ENCODE results near the gene SPECC1. TPM values are rescaled to one million over a fixed set of nuclear protein-coding genes. Genes with fewer than 3 reads are reported as not detected.

The SPECC1 gene
- total and polyA plus RNA-seq, 2 donors, result 7.6 to 9.3 TPM

- DNase-seq (ENCODE audit: low read depth in 6 of 9, low spot score in 9 of 9), result no peak
- WGBS, result 78% methylated on average over 6 of the region's 6 CpGs
- H3K27ac ChIP-seq (ENCODE audit: low read depth in 1 of 2, low read length in 1 of 2), result no peak overlapping the region
- H3K9me3 ChIP-seq (ENCODE audit: control insufficient read depth in 2 of 2, insufficient read depth in 1 of 2, low read length in 1 of 2), result no peaks in the 10 kb centered on the region
- no peak overlapping the region for H3K4me3 ChIP-seq (ENCODE audit: low read length in 2 of 2)
- peaks cover 2 to 24% of the 10 kb centered on the region in 2 donors for H3K4me1 ChIP-seq (ENCODE audit: control insufficient read depth in 2 of 2, insufficient read depth in 2 of 2, low read length in 2 of 2)
- H3K27me3 ChIP-seq (ENCODE audit: control insufficient read depth in 2 of 2, insufficient read depth in 1 of 2, low read length in 1 of 2), result no peaks in the 10 kb centered on the region
- H3K36me3 ChIP-seq (ENCODE audit: control insufficient read depth in 2 of 2, insufficient read depth in 2 of 2, low read length in 1 of 2), result no peaks in the 10 kb centered on the region
These were observed 255.8 kb downstream of the SPECC1 start for GRCh38 chr17:20264996-20265395.

- H3K9me3 ChIP-seq (ENCODE audit: control insufficient read depth in 2 of 2, insufficient read depth in 1 of 2, low read length in 1 of 2), result no peaks in the 10 kb centered on the region
- peaks cover 6 to 24% of the 10 kb centered on the region in 2 donors for H3K4me1 ChIP-seq (ENCODE audit: control insufficient read depth in 2 of 2, insufficient read depth in 2 of 2, low read length in 2 of 2)
- no peaks in the 10 kb centered on the region for H3K27me3 ChIP-seq (ENCODE audit: control insufficient read depth in 2 of 2, insufficient read depth in 1 of 2, low read length in 1 of 2)
- no peak for DNase-seq (ENCODE audit: low read depth in 6 of 9, low spot score in 9 of 9)
- WGBS, result 94% methylated on average over 11 of the region's 11 CpGs
- H3K27ac ChIP-seq (ENCODE audit: low read depth in 1 of 2, low read length in 1 of 2), result no peak overlapping the region
- no peaks in the 10 kb centered on the region for H3K36me3 ChIP-seq (ENCODE audit: control insufficient read depth in 2 of 2, insufficient read depth in 2 of 2, low read length in 1 of 2)
- H3K4me3 ChIP-seq (ENCODE audit: low read length in 2 of 2), result no peak overlapping the region
These were observed 257.8 kb downstream of the SPECC1 start for GRCh38 chr17:20266806-20267458.

- H3K9me3 ChIP-seq (ENCODE audit: control insufficient read depth in 2 of 2, insufficient read depth in 1 of 2, low read length in 1 of 2), result no peaks in the 10 kb centered on the region
- H3K4me1 ChIP-seq (ENCODE audit: control insufficient read depth in 2 of 2, insufficient read depth in 2 of 2, low read length in 2 of 2), result peaks cover 4 to 24% of the 10 kb centered on the region in 2 donors
- no peak overlapping the region for H3K4me3 ChIP-seq (ENCODE audit: low read length in 2 of 2)
- H3K27ac ChIP-seq (ENCODE audit: low read depth in 1 of 2, low read length in 1 of 2), result no peak overlapping the region
- no peaks in the 10 kb centered on the region for H3K27me3 ChIP-seq (ENCODE audit: control insufficient read depth in 2 of 2, insufficient read depth in 1 of 2, low read length in 1 of 2)
- DNase-seq (ENCODE audit: low read depth in 6 of 9, low spot score in 9 of 9), result peak in 1 of 9 donors; percentile 30
- H3K36me3 ChIP-seq (ENCODE audit: control insufficient read depth in 2 of 2, insufficient read depth in 2 of 2, low read length in 1 of 2), result no peaks in the 10 kb centered on the region
- 5% methylated on average over 3 of the region's 3 CpGs for WGBS
These were observed 258.3 kb downstream of the SPECC1 start for GRCh38 chr17:20267459-20267842.

GRCh38 chr17:20270369-20270768 lies 261.2 kb downstream of the SPECC1 start:
- Histone ChIP-seq H3K4me3 (ENCODE audit: low read length in 2 of 2) (no peak overlapping the region), H3K9me3 (ENCODE audit: control insufficient read depth in 2 of 2, insufficient read depth in 1 of 2, low read length in 1 of 2) (no peaks in the 10 kb centered on the region), H3K36me3 (ENCODE audit: control insufficient read depth in 2 of 2, insufficient read depth in 2 of 2, low read length in 1 of 2) (no peaks in the 10 kb centered on the region), H3K27ac (ENCODE audit: low read depth in 1 of 2, low read length in 1 of 2) (no peak overlapping the region), H3K27me3 (ENCODE audit: control insufficient read depth in 2 of 2, insufficient read depth in 1 of 2, low read length in 1 of 2) (no peaks in the 10 kb centered on the region), H3K4me1 (ENCODE audit: control insufficient read depth in 2 of 2, insufficient read depth in 2 of 2, low read length in 2 of 2) (peaks cover 5 to 25% of the 10 kb centered on the region in 2 donors)
- DNase-seq (ENCODE audit: low read depth in 6 of 9, low spot score in 9 of 9), result no peak
- whole genome bisulfite sequencing, result 99% methylated on average over 3 of the region's 3 CpGs

- H3K4me3 ChIP-seq (ENCODE audit: low read length in 2 of 2), result no peak overlapping the region
- H3K4me1 ChIP-seq (ENCODE audit: control insufficient read depth in 2 of 2, insufficient read depth in 2 of 2, low read length in 2 of 2), result peaks cover 5 to 30% of the 10 kb centered on the region in 2 donors
- H3K27me3 ChIP-seq (ENCODE audit: control insufficient read depth in 2 of 2, insufficient read depth in 1 of 2, low read length in 1 of 2), result no peaks in the 10 kb centered on the region
- peak in 1 of 9 donors; percentile 41 for DNase-seq (ENCODE audit: low read depth in 6 of 9, low spot score in 9 of 9)
- H3K36me3 ChIP-seq (ENCODE audit: control insufficient read depth in 2 of 2, insufficient read depth in 2 of 2, low read length in 1 of 2), result no peaks in the 10 kb centered on the region
- 42% methylated on average over 5 of the region's 5 CpGs for WGBS
- peak overlapping the region; percentile 26 to 47 for H3K27ac ChIP-seq (ENCODE audit: low read depth in 1 of 2, low read length in 1 of 2)
- H3K9me3 ChIP-seq (ENCODE audit: control insufficient read depth in 2 of 2, insufficient read depth in 1 of 2, low read length in 1 of 2), result no peaks in the 10 kb centered on the region
These were observed 262.0 kb downstream of the SPECC1 start for GRCh38 chr17:20271011-20271610.

- Histone ChIP-seq H3K27me3 (ENCODE audit: control insufficient read depth in 2 of 2, insufficient read depth in 1 of 2, low read length in 1 of 2) (no peaks in the 10 kb centered on the region), H3K4me1 (ENCODE audit: control insufficient read depth in 2 of 2, insufficient read depth in 2 of 2, low read length in 2 of 2) (peaks cover 13 to 35% of the 10 kb centered on the region in 2 donors), H3K36me3 (ENCODE audit: control insufficient read depth in 2 of 2, insufficient read depth in 2 of 2, low read length in 1 of 2) (no peaks in the 10 kb centered on the region), H3K4me3 (ENCODE audit: low read length in 2 of 2) (no peak overlapping the region), H3K27ac (ENCODE audit: low read depth in 1 of 2, low read length in 1 of 2) (no peak overlapping the region), H3K9me3 (ENCODE audit: control insufficient read depth in 2 of 2, insufficient read depth in 1 of 2, low read length in 1 of 2) (no peaks in the 10 kb centered on the region)
- WGBS, result 62% methylated on average over 8 of the region's 8 CpGs
- DNase-seq (ENCODE audit: low read depth in 6 of 9, low spot score in 9 of 9), result no peak
These were observed 264.8 kb downstream of the SPECC1 start for GRCh38 chr17:20273741-20274500.

GRCh38 chr17:20275653-20276052 lies 266.5 kb downstream of the SPECC1 start:
- peaks cover 13 to 24% of the 10 kb centered on the region in 2 donors for H3K4me1 ChIP-seq (ENCODE audit: control insufficient read depth in 2 of 2, insufficient read depth in 2 of 2, low read length in 2 of 2)
- no peaks in the 10 kb centered on the region for H3K9me3 ChIP-seq (ENCODE audit: control insufficient read depth in 2 of 2, insufficient read depth in 1 of 2, low read length in 1 of 2)
- no peaks in the 10 kb centered on the region for H3K27me3 ChIP-seq (ENCODE audit: control insufficient read depth in 2 of 2, insufficient read depth in 1 of 2, low read length in 1 of 2)
- no peak overlapping the region for H3K4me3 ChIP-seq (ENCODE audit: low read length in 2 of 2)
- DNase-seq (ENCODE audit: low read depth in 6 of 9, low spot score in 9 of 9), result no peak
- H3K36me3 ChIP-seq (ENCODE audit: control insufficient read depth in 2 of 2, insufficient read depth in 2 of 2, low read length in 1 of 2), result no peaks in the 10 kb centered on the region
- 50% methylated on average over 2 of the region's 2 CpGs for WGBS
- peak overlapping the region in 1 of 2 donors; percentile 25 for H3K27ac ChIP-seq (ENCODE audit: low read depth in 1 of 2, low read length in 1 of 2)

- DNase-seq (ENCODE audit: low read depth in 6 of 9, low spot score in 9 of 9), result peak in 1 of 9 donors; percentile 33
- H3K4me3 ChIP-seq (ENCODE audit: low read length in 2 of 2), result no peak overlapping the region
- peaks cover 10 to 24% of the 10 kb centered on the region in 2 donors for H3K4me1 ChIP-seq (ENCODE audit: control insufficient read depth in 2 of 2, insufficient read depth in 2 of 2, low read length in 2 of 2)
- H3K27me3 ChIP-seq (ENCODE audit: control insufficient read depth in 2 of 2, insufficient read depth in 1 of 2, low read length in 1 of 2), result no peaks in the 10 kb centered on the region
- H3K27ac ChIP-seq (ENCODE audit: low read depth in 1 of 2, low read length in 1 of 2), result peak overlapping the region; percentile 67 to 72
- no peaks in the 10 kb centered on the region for H3K9me3 ChIP-seq (ENCODE audit: control insufficient read depth in 2 of 2, insufficient read depth in 1 of 2, low read length in 1 of 2)
- H3K36me3 ChIP-seq (ENCODE audit: control insufficient read depth in 2 of 2, insufficient read depth in 2 of 2, low read length in 1 of 2), result no peaks in the 10 kb centered on the region
- WGBS, result 24% methylated on average over 2 of the region's 2 CpGs
These were observed 267.3 kb downstream of the SPECC1 start for GRCh38 chr17:20276421-20276820.

GRCh38 chr17:20278805-20279204 lies 269.6 kb downstream of the SPECC1 start:
- Histone ChIP-seq H3K27me3 (ENCODE audit: control insufficient read depth in 2 of 2, insufficient read depth in 1 of 2, low read length in 1 of 2) (no peaks in the 10 kb centered on the region), H3K9me3 (ENCODE audit: control insufficient read depth in 2 of 2, insufficient read depth in 1 of 2, low read length in 1 of 2) (no peaks in the 10 kb centered on the region), H3K36me3 (ENCODE audit: control insufficient read depth in 2 of 2, insufficient read depth in 2 of 2, low read length in 1 of 2) (no peaks in the 10 kb centered on the region), H3K4me3 (ENCODE audit: low read length in 2 of 2) (no peak overlapping the region), H3K27ac (ENCODE audit: low read depth in 1 of 2, low read length in 1 of 2) (no peak overlapping the region), H3K4me1 (ENCODE audit: control insufficient read depth in 2 of 2, insufficient read depth in 2 of 2, low read length in 2 of 2) (peaks cover 7 to 17% of the 10 kb centered on the region in 2 donors)
- DNase-seq (ENCODE audit: low read depth in 6 of 9, low spot score in 9 of 9), result no peak
- 95% methylated on average over 1 of the region's 1 CpG for WGBS
